Panc1 (cell line): ENCODE data around the gene CLNK. TPM values are rescaled to one million over a fixed set of nuclear protein-coding genes. Genes with fewer than 3 reads are reported as not detected.

Experiments used
- ATAC-seq: fragments of 200-7000 bp; cut with Tn5 transposase; 2 replicates; pipeline ENCODE4 v1.9.1; 2020; ENCODE audit warnings: mild to moderate bottlenecking, moderate library complexity
- BruUV-seq: library from RNA; stranded (reverse); fragments of 400-500 nt; replicated peaks from 2 replicates; lab custom pipeline; 2021; lab: Mats Ljungman, UMichigan
- CTCF ChIA-PET: fragments of 300-600 bp; sonication (Branson Sonifier 250); formaldehyde crosslinking; loops from one replicate; lab custom pipeline; 2022; ENCODE audit warnings: antibody characterized with exemption; lab: Charles Lee
- POLR2A ChIA-PET: fragments of 300-600 bp; sonication (Branson Sonifier 250); formaldehyde crosslinking; loops from one replicate; lab custom pipeline; 2022; ENCODE audit warnings: antibody characterized with exemption; lab: Charles Lee
- DNase-seq: peaks from one replicate; pipeline ENCODE4 v3.0.0-alpha.2; 2010; ENCODE audit warnings: low read depth, low spot score
- H3K27ac ChIP-seq: 2 replicates; pipeline ENCODE4 v1.5.1; 2011; ENCODE audit warnings: mild to moderate bottlenecking, low read length, inconsistent platforms
- H3K27me3 ChIP-seq: fragments of 200-500 bp; sonication (Bioruptor generic); 2 replicates; pipeline ENCODE4 v1.6.0; 2014; ENCODE audit warnings: low read length, inconsistent platforms; ENCODE audit not compliant: control insufficient read depth, insufficient read depth
- H3K36me3 ChIP-seq: fragments of 200-500 bp; sonication (Bioruptor generic); 2 replicates; pipeline ENCODE4 v1.5.1; 2014; ENCODE audit warnings: inconsistent platforms, mild to moderate bottlenecking, low read length, moderate library complexity; ENCODE audit not compliant: control insufficient read depth, insufficient read depth
- H3K4me1 ChIP-seq: 2 replicates; pipeline ENCODE4 v1.5.1; 2011; ENCODE audit warnings: inconsistent platforms, mild to moderate bottlenecking, low read length, moderate library complexity; ENCODE audit not compliant: control insufficient read depth, insufficient read depth
- H3K4me3 ChIP-seq, 2 experiments: 2 replicates each; pipeline ENCODE4 v1.5.1; 2011 to 2012; ENCODE audit warnings: low read depth in 2 of 2, low read length in 2 of 2, mild to moderate bottlenecking in 2 of 2, inconsistent platforms in 1 of 2, moderate library complexity in 1 of 2
- H3K9me3 ChIP-seq: fragments of 200-500 bp; sonication (Bioruptor generic); 2 replicates; pipeline ENCODE4 v1.5.1; 2014; ENCODE audit warnings: low read depth, mild to moderate bottlenecking, inconsistent platforms, low read length, moderate library complexity; ENCODE audit not compliant: control insufficient read depth, insufficient read depth
- POLR2AphosphoS5 ChIP-seq: IDR thresholded peaks from 2 replicates; pipeline ENCODE4 v1.6.1; 2012; ENCODE audit warnings: mild to moderate bottlenecking, low read depth, low read length, moderate library complexity
- SIN3A ChIP-seq: IDR thresholded peaks from 2 replicates; pipeline ENCODE4 v1.6.1; 2012; ENCODE audit warnings: low read depth, mild to moderate bottlenecking, low read length, moderate library complexity, borderline replicate concordance; ENCODE audit not compliant: insufficient read depth
- TCF7L2 ChIP-seq: IDR thresholded peaks from 2 replicates; pipeline ENCODE4 v1.6.1; 2011; ENCODE audit warnings: mild to moderate bottlenecking, low read depth, low read length, inconsistent platforms
- in situ Hi-C: cut with HindIII; loops from 2 replicates; pipeline ENCODE4 v1.10.0; 2016; ENCODE audit warnings: low sequenced_read_pairs, low pct_unique_long_range_greater_than_20kb
- intact Hi-C: fragments of 100-400 bp; cut with micrococcal nuclease; formaldehyde crosslinking; loops from one replicate; pipeline ENCODE4 v1.10.0; 2022; ENCODE audit not compliant: unreplicated experiment
- total RNA-seq: library from RNA; stranded (reverse); gene quantifications from one replicate; pipeline ENCODE4 v1.2.1, GENCODE V29; 2021; ENCODE audit not compliant: unreplicated experiment
- TF ChIP-seq, protein P1 (sequence below), 2 experiments: IDR thresholded peaks; 2 replicates each; pipeline ENCODE4 v1.6.1; 2011 to 2012; ENCODE audit warnings: low read depth in 2 of 2, control low read depth in 1 of 2, low read length in 1 of 2, mild to moderate bottlenecking in 1 of 2, moderate library complexity in 1 of 2; ENCODE audit not compliant: insufficient read depth in 1 of 2
- TF ChIP-seq, protein P2 (sequence below): fragments of 450-650 bp; IDR thresholded peaks from 2 replicates; pipeline ENCODE4 v1.5.1; 2017; ENCODE audit warnings: mild to moderate bottlenecking

Gene CLNK
- total RNA-seq, 1 experiment from 2014 or later: not detected

DNA sequence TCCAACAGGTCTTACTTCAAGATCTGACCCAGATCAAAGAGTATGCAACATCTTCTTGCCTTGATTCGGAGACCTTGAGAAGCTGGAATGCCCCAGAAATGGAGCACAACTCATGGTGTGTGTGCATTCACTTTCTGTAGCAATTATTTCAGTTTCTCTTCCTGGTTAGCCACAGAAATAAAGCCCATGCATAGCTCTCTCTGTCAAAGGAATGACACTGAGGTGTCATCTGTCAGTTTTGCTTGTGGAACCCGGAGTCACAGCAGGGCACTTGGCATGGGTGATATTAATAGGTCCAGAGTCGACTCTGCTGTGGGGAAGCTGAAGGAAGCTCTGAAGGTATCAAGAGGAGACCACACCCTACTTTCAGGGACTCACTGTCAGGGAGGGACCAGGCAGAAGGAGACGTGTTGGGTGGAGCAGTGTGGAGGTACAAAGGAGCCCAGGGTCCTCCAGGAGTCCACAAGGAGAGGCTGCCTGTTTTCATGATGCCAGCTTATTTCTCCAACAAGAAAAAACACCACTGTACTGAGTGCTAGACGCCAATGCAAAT, 10.7 kb downstream of the CLNK start:
- TF ChIP-seq, protein P1, sequence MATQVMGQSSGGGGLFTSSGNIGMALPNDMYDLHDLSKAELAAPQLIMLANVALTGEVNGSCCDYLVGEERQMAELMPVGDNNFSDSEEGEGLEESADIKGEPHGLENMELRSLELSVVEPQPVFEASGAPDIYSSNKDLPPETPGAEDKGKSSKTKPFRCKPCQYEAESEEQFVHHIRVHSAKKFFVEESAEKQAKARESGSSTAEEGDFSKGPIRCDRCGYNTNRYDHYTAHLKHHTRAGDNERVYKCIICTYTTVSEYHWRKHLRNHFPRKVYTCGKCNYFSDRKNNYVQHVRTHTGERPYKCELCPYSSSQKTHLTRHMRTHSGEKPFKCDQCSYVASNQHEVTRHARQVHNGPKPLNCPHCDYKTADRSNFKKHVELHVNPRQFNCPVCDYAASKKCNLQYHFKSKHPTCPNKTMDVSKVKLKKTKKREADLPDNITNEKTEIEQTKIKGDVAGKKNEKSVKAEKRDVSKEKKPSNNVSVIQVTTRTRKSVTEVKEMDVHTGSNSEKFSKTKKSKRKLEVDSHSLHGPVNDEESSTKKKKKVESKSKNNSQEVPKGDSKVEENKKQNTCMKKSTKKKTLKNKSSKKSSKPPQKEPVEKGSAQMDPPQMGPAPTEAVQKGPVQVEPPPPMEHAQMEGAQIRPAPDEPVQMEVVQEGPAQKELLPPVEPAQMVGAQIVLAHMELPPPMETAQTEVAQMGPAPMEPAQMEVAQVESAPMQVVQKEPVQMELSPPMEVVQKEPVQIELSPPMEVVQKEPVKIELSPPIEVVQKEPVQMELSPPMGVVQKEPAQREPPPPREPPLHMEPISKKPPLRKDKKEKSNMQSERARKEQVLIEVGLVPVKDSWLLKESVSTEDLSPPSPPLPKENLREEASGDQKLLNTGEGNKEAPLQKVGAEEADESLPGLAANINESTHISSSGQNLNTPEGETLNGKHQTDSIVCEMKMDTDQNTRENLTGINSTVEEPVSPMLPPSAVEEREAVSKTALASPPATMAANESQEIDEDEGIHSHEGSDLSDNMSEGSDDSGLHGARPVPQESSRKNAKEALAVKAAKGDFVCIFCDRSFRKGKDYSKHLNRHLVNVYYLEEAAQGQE (IDR thresholded peaks at IDR 0.05; ENCODE audit: insufficient read depth in 1 of 2, low read depth in 2 of 2, low read length in 1 of 2): no peak
- TF ChIP-seq, protein P2, sequence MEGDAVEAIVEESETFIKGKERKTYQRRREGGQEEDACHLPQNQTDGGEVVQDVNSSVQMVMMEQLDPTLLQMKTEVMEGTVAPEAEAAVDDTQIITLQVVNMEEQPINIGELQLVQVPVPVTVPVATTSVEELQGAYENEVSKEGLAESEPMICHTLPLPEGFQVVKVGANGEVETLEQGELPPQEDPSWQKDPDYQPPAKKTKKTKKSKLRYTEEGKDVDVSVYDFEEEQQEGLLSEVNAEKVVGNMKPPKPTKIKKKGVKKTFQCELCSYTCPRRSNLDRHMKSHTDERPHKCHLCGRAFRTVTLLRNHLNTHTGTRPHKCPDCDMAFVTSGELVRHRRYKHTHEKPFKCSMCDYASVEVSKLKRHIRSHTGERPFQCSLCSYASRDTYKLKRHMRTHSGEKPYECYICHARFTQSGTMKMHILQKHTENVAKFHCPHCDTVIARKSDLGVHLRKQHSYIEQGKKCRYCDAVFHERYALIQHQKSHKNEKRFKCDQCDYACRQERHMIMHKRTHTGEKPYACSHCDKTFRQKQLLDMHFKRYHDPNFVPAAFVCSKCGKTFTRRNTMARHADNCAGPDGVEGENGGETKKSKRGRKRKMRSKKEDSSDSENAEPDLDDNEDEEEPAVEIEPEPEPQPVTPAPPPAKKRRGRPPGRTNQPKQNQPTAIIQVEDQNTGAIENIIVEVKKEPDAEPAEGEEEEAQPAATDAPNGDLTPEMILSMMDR: no peak
- TF ChIP-seq POLR2AphosphoS5 (no peak), TCF7L2 (no peak), SIN3A (no peak)
- CTCF ChIA-PET: no interaction called here
- intact Hi-C loops (no loop called here), in situ Hi-C loops (no loop called here)
- no peak for ATAC-seq
- BruUV-seq: no TSS peak
- H3K27ac ChIP-seq: no peak overlapping the region
- H3K27me3 ChIP-seq: no peaks in the 10 kb centered on the region
- no peaks in the 10 kb centered on the region for H3K4me1 ChIP-seq
- H3K4me3 ChIP-seq: no peak overlapping the region
- H3K36me3 ChIP-seq: no peaks in the 10 kb centered on the region
- POLR2A ChIA-PET: no interaction called here
- no peak for DNase-seq
- no peaks in the 10 kb centered on the region for H3K9me3 ChIP-seq

DNA sequence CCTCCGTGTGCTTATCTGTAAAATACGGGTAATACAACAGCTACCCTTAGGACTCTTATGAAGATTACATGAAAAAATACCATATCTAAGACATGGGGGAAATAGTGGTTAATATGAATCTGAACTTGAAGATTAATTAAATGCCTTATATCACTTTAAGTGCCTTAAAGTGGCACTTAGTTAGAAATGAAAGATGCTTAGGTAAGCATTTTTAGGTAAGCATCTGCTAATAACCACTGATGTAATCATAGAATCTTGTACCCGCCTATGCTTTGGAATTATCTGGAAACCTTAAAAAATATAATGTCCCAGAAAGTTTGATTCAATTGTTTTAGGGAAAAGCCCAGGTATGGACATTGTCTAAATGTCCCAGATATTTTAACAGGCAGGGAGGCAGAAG, 12.2 kb downstream of the CLNK start:
- intact Hi-C loops: no loop called here
- ATAC-seq: no peak

More for the DNA sequence above, 12.2 kb downstream of the CLNK start:
- Histone ChIP-seq H3K27me3 (no peaks in the 10 kb centered on the region), H3K27ac (no peak overlapping the region), H3K36me3 (no peaks in the 10 kb centered on the region), H3K9me3 (no peaks in the 10 kb centered on the region), H3K4me1 (no peaks in the 10 kb centered on the region), H3K4me3 (no peak overlapping the region)
- DNase-seq: no peak
- in situ Hi-C loops: no loop called here
- CTCF ChIA-PET: no interaction called here
- BruUV-seq: no TSS peak
- POLR2A ChIA-PET: no interaction called here
- no peak for TF ChIP-seq POLR2AphosphoS5
- TF ChIP-seq TCF7L2: no peak
- TF ChIP-seq SIN3A: no peak
- TF ChIP-seq, protein P2: no peak
- TF ChIP-seq, protein P1 (IDR thresholded peaks at IDR 0.05; ENCODE audit: insufficient read depth in 1 of 2, low read depth in 2 of 2, low read length in 1 of 2): no peak
